HG03571 (cell line): Measurements from ENCODE around the gene IMPDH2.

Experiments used
- ATAC-seq: cut with Tn5 transposase; IDR thresholded peaks from one replicate; pipeline ENCODE4 v1.9.1; 2021; ENCODE audit not compliant: unreplicated experiment

The IMPDH2 gene

GRCh38 chr3:49007068-49007770 is 22.0 kb downstream of the IMPDH2 start, which contains the start of gene WDR6:
TSS of gene WDR6 (plus strand) at chr3:49007391. CDS start at chr3:49007432, 41 bp downstream.
- ATAC-seq, result peak; percentile 81

GRCh38 chr3:49006408-49007067 is 22.7 kb downstream of the IMPDH2 start:
- ATAC-seq, result no peak

GRCh38 chr3:49005998-49006397 is 23.2 kb downstream of the IMPDH2 start:
- no peak for ATAC-seq

- ATAC-seq, result no peak
Measured at GRCh38 chr3:49005303-49005680, 23.9 kb downstream of the IMPDH2 start.

- no peak for ATAC-seq
Measured at GRCh38 chr3:49004352-49005302, 24.6 kb downstream of the IMPDH2 start.

GRCh38 chr3:49001155-49001554 is 28.0 kb downstream of the IMPDH2 start:
- ATAC-seq, result no peak

- ATAC-seq, result no peak
Measured at GRCh38 chr3:48999085-48999858, 29.9 kb downstream of the IMPDH2 start.

- no peak for ATAC-seq
Measured at GRCh38 chr3:48997714-48998637, 31.2 kb downstream of the IMPDH2 start.

GRCh38 chr3:48997102-48997635 is 32.0 kb downstream of the IMPDH2 start:
- ATAC-seq, result no peak

- no peak for ATAC-seq
Measured at GRCh38 chr3:48996640-48997039, 32.6 kb downstream of the IMPDH2 start.

GRCh38 chr3:48993834-48994233 is 35.4 kb downstream of the IMPDH2 start:
- no peak for ATAC-seq

GRCh38 chr3:48991851-48992545 is 37.2 kb downstream of the IMPDH2 start:
- ATAC-seq, result no peak

GRCh38 chr3:48990636-48991469 is 38.3 kb downstream of the IMPDH2 start:
- ATAC-seq, result no peak

GRCh38 chr3:48989796-48990635 is 39.2 kb downstream of the IMPDH2 start, which contains the start of gene P4HTM:
TSS of gene P4HTM (plus strand) at chr3:48990241. CDS start at chr3:48990257, 16 bp downstream.
- ATAC-seq, result peak; percentile 52

GRCh38 chr3:48989126-48989795 is 39.9 kb downstream of the IMPDH2 start:
- ATAC-seq, result no peak

GRCh38 chr3:48985831-48986376 is 43.3 kb downstream of the IMPDH2 start:
- ATAC-seq, result no peak
